Kidney epithelial cell (primary cell): ENCODE data around the gene DPYD. TPM values are rescaled to one million over a fixed set of nuclear protein-coding genes. Genes with fewer than 3 reads are reported as not detected.

Experiments
- DNase-seq: peaks from one replicate; pipeline ENCODE4 v3.0.0-alpha.2; 2010; ENCODE audit warnings: low read depth
- H3K27me3 ChIP-seq: 2 replicates; pipeline ENCODE4 v1.6.0; 2011; ENCODE audit warnings: low read length; ENCODE audit not compliant: control insufficient read depth, insufficient read depth
- H3K36me3 ChIP-seq: 2 replicates; pipeline ENCODE4 v1.5.1; 2011; ENCODE audit warnings: low read length; ENCODE audit not compliant: control insufficient read depth, insufficient read depth
- H3K4me3 ChIP-seq: 2 replicates; pipeline ENCODE4 v1.5.1; 2011; ENCODE audit warnings: low read depth, mild to moderate bottlenecking, control low read depth, low read length
- CTCF ChIP-seq: IDR thresholded peaks from 2 replicates; pipeline ENCODE4 v1.5.1; 2011; ENCODE audit warnings: mild to moderate bottlenecking, moderate library complexity, low read length, control low read depth, inconsistent platforms; ENCODE audit not compliant: insufficient read depth, poor library complexity, severe bottlenecking
- total RNA-seq: library from RNA; depleted of rRNA; stranded (reverse); fragments of >200 nt; gene quantifications from 2 replicates; pipeline ENCODE4 v1.2.3, GENCODE V29; 2015

Gene DPYD
- total RNA-seq, 1 donor from 2014 or later, result 1.6 TPM

GRCh38 chr1:97529600-97529999 lies 391.2 kb downstream of the DPYD start:
- Histone ChIP-seq H3K4me3 (no peak overlapping the region), H3K27me3 (no peaks in the 10 kb centered on the region), H3K36me3 (no peaks in the 10 kb centered on the region)
- TF ChIP-seq CTCF, result no peak
- no peak for DNase-seq

- DNase-seq, result no peak
- H3K27me3 ChIP-seq, result no peaks in the 10 kb centered on the region
- no peak for TF ChIP-seq CTCF
- H3K4me3 ChIP-seq, result no peak overlapping the region
- no peaks in the 10 kb centered on the region for H3K36me3 ChIP-seq
Measured at GRCh38 chr1:97524211-97524610, 396.6 kb downstream of the DPYD start.

GRCh38 chr1:97516588-97516987 lies 404.2 kb downstream of the DPYD start:
- H3K27me3 ChIP-seq, result no peaks in the 10 kb centered on the region
- DNase-seq, result no peak
- H3K36me3 ChIP-seq, result no peaks in the 10 kb centered on the region
- no peak for TF ChIP-seq CTCF
- no peak overlapping the region for H3K4me3 ChIP-seq

GRCh38 chr1:97508653-97509218 lies 412.1 kb downstream of the DPYD start:
- TF ChIP-seq CTCF, result no peak
- H3K27me3 ChIP-seq, result no peaks in the 10 kb centered on the region
- DNase-seq, result no peak
- H3K36me3 ChIP-seq, result no peaks in the 10 kb centered on the region
- H3K4me3 ChIP-seq, result no peak overlapping the region

GRCh38 chr1:97507863-97508262 lies 413.0 kb downstream of the DPYD start:
- no peak for TF ChIP-seq CTCF
- DNase-seq, result no peak
- Histone ChIP-seq H3K4me3 (no peak overlapping the region), H3K27me3 (no peaks in the 10 kb centered on the region), H3K36me3 (no peaks in the 10 kb centered on the region)

- no peak for DNase-seq
- no peak for TF ChIP-seq CTCF
- no peaks in the 10 kb centered on the region for H3K27me3 ChIP-seq
- no peaks in the 10 kb centered on the region for H3K36me3 ChIP-seq
- no peak overlapping the region for H3K4me3 ChIP-seq
Measured at GRCh38 chr1:97506368-97506767, 414.5 kb downstream of the DPYD start.
